Measurements from ENCODE around the gene UNC13C. TPM values are rescaled to one million over a fixed set of nuclear protein-coding genes. Genes with fewer than 3 reads are reported as not detected.

The UNC13C gene
- total RNA-seq, 2 experiments from 2014 or later = not detected

GRCh38 chr15:54017251-54017650 lies 39.0 kb downstream of the UNC13C start:
- Histone ChIP-seq H4K20me1 (ENCODE audit: insufficient read depth, low read length) (no peaks in the 10 kb centered on the region), H3K9me2 (ENCODE audit: insufficient read depth, low read length) (no peaks in the 10 kb centered on the region), H3K4me3 (ENCODE audit: low read depth, low read length, poor library complexity, severe bottlenecking) (no peak overlapping the region), H3K4me2 (ENCODE audit: low read length) (no peak overlapping the region), H2AFZ (ENCODE audit: low read length) (no peak overlapping the region), H3K9me3 (ENCODE audit: low read length) (no peaks in the 10 kb centered on the region), H3K27ac (ENCODE audit: low read depth, low read length, poor library complexity, severe bottlenecking) (no peak overlapping the region), H3K36me3 (ENCODE audit: insufficient read depth, low read length) (no peaks in the 10 kb centered on the region), H3K4me1 (ENCODE audit: insufficient read depth, low read length, poor library complexity, severe bottlenecking) (no peaks in the 10 kb centered on the region), H3K79me2 (ENCODE audit: insufficient read depth, low read depth, low read length) (no peaks in the 10 kb centered on the region)
- no peak for DNase-seq (ENCODE audit: low spot score)
- ChIA-PET POLR2A (no interaction called here), CTCF (ENCODE audit: unreplicated experiment) (no interaction called here)
- no peak for TF ChIP-seq CTCF (conservative IDR thresholded peaks at IDR 0.05; ENCODE audit: low read length)
- no peak for TF ChIP-seq EZH2phosphoT487 (IDR thresholded peaks at IDR 0.05; ENCODE audit: borderline replicate concordance, low read depth, low read length)
- no TSS peak for BruUV-seq (replicated peaks)
- intact Hi-C loops (cut with micrococcal nuclease; ENCODE audit: unreplicated experiment) = no loop called here

- POLR2A ChIA-PET = no interaction called here
- H3K4me1 ChIP-seq (ENCODE audit: insufficient read depth, low read length, poor library complexity, severe bottlenecking) = no peaks in the 10 kb centered on the region
Measured at GRCh38 chr15:54017959-54018358, 39.7 kb downstream of the UNC13C start.

GRCh38 chr15:54026258-54026657 lies 48.0 kb downstream of the UNC13C start:
- TF ChIP-seq CTCF (conservative IDR thresholded peaks at IDR 0.05; ENCODE audit: low read length) = no peak
- no peak for TF ChIP-seq EZH2phosphoT487 (IDR thresholded peaks at IDR 0.05; ENCODE audit: borderline replicate concordance, low read depth, low read length)

More at GRCh38 chr15:54017959-54018358, 39.7 kb downstream of the UNC13C start:
- CTCF ChIA-PET (ENCODE audit: unreplicated experiment) = no interaction called here
- Histone ChIP-seq H3K9me3 (ENCODE audit: low read length) (no peaks in the 10 kb centered on the region), H2AFZ (ENCODE audit: low read length) (no peak overlapping the region), H3K4me2 (ENCODE audit: low read length) (no peak overlapping the region), H3K9me2 (ENCODE audit: insufficient read depth, low read length) (no peaks in the 10 kb centered on the region), H3K36me3 (ENCODE audit: insufficient read depth, low read length) (no peaks in the 10 kb centered on the region), H4K20me1 (ENCODE audit: insufficient read depth, low read length) (no peaks in the 10 kb centered on the region), H3K4me3 (ENCODE audit: low read depth, low read length, poor library complexity, severe bottlenecking) (no peak overlapping the region), H3K27ac (ENCODE audit: low read depth, low read length, poor library complexity, severe bottlenecking) (no peak overlapping the region), H3K79me2 (ENCODE audit: insufficient read depth, low read depth, low read length) (no peaks in the 10 kb centered on the region)
- TF ChIP-seq CTCF (conservative IDR thresholded peaks at IDR 0.05; ENCODE audit: low read length) (no peak), EZH2phosphoT487 (IDR thresholded peaks at IDR 0.05; ENCODE audit: borderline replicate concordance, low read depth, low read length) (no peak)
- no peak for DNase-seq (ENCODE audit: low spot score)
- intact Hi-C loops (cut with micrococcal nuclease; ENCODE audit: unreplicated experiment) = no loop called here
- no TSS peak for BruUV-seq (replicated peaks)

More at GRCh38 chr15:54026258-54026657, 48.0 kb downstream of the UNC13C start:
- Histone ChIP-seq H3K9me2 (ENCODE audit: insufficient read depth, low read length) (no peaks in the 10 kb centered on the region), H3K79me2 (ENCODE audit: insufficient read depth, low read depth, low read length) (no peaks in the 10 kb centered on the region), H3K27ac (ENCODE audit: low read depth, low read length, poor library complexity, severe bottlenecking) (no peak overlapping the region), H3K4me2 (ENCODE audit: low read length) (no peak overlapping the region), H3K4me1 (ENCODE audit: insufficient read depth, low read length, poor library complexity, severe bottlenecking) (no peaks in the 10 kb centered on the region), H3K4me3 (ENCODE audit: low read depth, low read length, poor library complexity, severe bottlenecking) (no peak overlapping the region), H3K9me3 (ENCODE audit: low read length) (no peaks in the 10 kb centered on the region), H3K36me3 (ENCODE audit: insufficient read depth, low read length) (no peaks in the 10 kb centered on the region), H2AFZ (ENCODE audit: low read length) (no peak overlapping the region), H4K20me1 (ENCODE audit: insufficient read depth, low read length) (no peaks in the 10 kb centered on the region)
- intact Hi-C loops (cut with micrococcal nuclease; ENCODE audit: unreplicated experiment) = no loop called here
- CTCF ChIA-PET (ENCODE audit: unreplicated experiment) = no interaction called here
- POLR2A ChIA-PET = no interaction called here
- no peak for DNase-seq (ENCODE audit: low spot score)
- no TSS peak for BruUV-seq (replicated peaks)

Measured in OCI-LY7 (cell line).